Measurements from ENCODE around the gene UBE2J1.

DNA sequence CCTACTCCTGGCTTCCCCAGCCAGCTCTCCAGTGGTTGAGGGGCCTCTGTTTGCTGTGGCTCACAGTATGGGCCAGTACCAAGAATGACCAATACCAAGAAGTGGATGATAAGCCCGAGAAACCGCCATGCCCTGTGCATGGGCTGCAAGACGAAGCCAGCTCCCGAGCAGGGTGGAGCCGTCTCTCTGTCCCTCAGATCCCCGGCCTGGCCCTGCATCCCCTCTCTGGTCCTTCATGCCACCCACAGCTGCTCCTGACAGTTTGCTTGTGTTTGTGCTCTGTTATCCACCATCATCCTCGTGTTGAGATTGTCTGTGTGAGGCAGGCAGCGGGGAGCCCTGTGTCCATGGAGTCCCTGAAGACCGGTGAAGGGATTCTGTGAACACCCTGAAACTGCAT is 73.6 kb downstream of the UBE2J1 start:
- no peak for TF ChIP-seq POLR2A (IDR thresholded peaks at IDR 0.05)
- TF ChIP-seq, protein P1, sequence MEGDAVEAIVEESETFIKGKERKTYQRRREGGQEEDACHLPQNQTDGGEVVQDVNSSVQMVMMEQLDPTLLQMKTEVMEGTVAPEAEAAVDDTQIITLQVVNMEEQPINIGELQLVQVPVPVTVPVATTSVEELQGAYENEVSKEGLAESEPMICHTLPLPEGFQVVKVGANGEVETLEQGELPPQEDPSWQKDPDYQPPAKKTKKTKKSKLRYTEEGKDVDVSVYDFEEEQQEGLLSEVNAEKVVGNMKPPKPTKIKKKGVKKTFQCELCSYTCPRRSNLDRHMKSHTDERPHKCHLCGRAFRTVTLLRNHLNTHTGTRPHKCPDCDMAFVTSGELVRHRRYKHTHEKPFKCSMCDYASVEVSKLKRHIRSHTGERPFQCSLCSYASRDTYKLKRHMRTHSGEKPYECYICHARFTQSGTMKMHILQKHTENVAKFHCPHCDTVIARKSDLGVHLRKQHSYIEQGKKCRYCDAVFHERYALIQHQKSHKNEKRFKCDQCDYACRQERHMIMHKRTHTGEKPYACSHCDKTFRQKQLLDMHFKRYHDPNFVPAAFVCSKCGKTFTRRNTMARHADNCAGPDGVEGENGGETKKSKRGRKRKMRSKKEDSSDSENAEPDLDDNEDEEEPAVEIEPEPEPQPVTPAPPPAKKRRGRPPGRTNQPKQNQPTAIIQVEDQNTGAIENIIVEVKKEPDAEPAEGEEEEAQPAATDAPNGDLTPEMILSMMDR (IDR thresholded peaks at IDR 0.05 in 8 of 11, conservative IDR thresholded peaks at IDR 0.05 in 3 of 11), result no peak

All from spleen (tissue), 7 donors.